GM13976 (cell line): ENCODE results near the gene RAB35.

ENCODE experiments used
- DNase-seq: peaks from one replicate; pipeline ENCODE4 v3.0.0; 2012; ENCODE audit warnings: low spot score
- in situ Hi-C: fragments of 300-500 bp; cut with MboI; formaldehyde crosslinking; loops from one replicate; pipeline ENCODE4 v1.12.0; 2022; ENCODE audit warnings: low sequenced_read_pairs, mixed read lengths, inconsistent platforms; ENCODE audit not compliant: unreplicated experiment
- TF ChIP-seq, protein P1 (sequence below): IDR thresholded peaks from 2 replicates; pipeline ENCODE4 v1.5.1; 2012; ENCODE audit warnings: borderline replicate concordance, mild to moderate bottlenecking; ENCODE audit not compliant: insufficient read depth; ENCODE audit errors: extremely low read depth, missing control alignments, control extremely low read depth

RAB35 gene

DNA sequence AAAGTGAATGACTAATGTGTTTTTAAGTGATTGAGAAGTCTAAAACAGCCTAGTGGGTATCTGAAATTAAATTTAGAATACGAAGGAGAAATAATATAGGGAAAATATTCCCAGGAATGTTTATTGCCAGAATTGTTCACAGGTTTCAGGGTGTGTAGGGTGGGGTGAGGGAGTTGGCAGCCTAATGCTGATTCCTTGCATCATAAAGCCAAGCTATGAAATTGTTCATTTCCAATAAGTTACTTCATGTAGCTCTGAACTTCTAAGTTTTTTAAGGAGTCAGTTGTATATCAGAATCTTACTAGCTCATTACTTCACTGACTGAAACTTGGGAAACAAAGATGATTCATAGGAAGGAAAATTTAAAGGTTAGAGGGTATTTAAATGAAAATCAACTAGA, 56.4 kb downstream of the RAB35 start:
- in situ Hi-C loops = no loop called here
- no peak for DNase-seq
- TF ChIP-seq, protein P1, sequence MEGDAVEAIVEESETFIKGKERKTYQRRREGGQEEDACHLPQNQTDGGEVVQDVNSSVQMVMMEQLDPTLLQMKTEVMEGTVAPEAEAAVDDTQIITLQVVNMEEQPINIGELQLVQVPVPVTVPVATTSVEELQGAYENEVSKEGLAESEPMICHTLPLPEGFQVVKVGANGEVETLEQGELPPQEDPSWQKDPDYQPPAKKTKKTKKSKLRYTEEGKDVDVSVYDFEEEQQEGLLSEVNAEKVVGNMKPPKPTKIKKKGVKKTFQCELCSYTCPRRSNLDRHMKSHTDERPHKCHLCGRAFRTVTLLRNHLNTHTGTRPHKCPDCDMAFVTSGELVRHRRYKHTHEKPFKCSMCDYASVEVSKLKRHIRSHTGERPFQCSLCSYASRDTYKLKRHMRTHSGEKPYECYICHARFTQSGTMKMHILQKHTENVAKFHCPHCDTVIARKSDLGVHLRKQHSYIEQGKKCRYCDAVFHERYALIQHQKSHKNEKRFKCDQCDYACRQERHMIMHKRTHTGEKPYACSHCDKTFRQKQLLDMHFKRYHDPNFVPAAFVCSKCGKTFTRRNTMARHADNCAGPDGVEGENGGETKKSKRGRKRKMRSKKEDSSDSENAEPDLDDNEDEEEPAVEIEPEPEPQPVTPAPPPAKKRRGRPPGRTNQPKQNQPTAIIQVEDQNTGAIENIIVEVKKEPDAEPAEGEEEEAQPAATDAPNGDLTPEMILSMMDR = no peak

DNA sequence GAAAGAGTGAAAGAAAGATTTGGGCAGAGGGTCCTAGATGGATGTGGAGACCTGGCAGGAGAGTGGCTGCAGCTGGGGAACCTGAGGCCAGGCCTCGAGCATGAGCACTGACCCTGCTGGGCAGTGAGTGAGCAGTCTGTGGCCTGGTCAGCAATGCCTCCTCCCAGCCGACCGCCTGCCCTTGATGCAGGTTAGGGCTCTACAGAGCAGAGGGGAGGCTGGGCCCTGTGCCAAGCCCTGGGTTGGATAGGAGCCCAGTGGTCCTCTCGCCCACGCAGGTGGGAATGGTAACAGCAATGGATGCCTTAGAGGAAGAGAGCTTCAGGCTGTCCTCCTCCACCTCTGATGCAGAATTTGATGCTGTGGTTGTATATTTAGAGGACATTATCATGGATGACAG, 59.8 kb downstream of the RAB35 start:
- in situ Hi-C loops = no loop called here
- TF ChIP-seq, protein P1 = no peak
- DNase-seq = no peak

DNA sequence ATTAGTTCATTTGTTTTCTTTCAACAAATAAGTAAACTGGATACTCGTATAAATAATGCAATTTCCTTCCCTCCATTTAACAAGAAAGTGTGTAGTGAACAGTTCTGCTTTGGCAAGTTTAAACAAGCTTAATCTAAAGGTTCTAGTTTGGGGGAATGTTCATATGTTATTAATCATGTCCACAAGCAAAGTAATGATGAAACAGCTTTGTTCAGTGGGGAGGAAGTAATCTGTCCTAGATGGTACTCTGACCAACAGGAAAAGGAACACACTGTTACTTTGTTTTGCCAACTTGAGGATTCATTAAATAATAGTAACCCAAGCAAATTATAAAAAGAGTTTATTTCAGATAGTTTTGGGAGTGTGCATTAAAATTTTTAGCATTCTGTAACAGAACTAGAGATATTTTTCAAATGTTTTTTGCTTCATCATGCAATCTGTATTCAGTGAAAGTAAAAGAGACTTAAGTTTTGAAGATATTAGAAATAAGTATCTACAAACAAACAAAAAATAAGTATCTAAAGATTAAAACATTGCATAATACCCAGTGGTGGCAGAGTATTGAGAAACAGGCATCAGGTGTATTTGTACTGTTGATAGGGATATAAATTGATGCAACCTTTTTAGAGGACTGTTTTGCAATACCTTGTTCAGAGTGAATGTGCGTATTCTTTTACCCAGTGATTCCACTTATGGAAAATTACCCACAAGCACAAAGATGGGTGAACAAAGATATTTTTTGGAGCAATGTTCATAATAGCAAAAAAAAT, 61.1 kb downstream of the RAB35 start:
- in situ Hi-C loops = no loop called here
- no peak for DNase-seq
- TF ChIP-seq, protein P1 = no peak

DNA sequence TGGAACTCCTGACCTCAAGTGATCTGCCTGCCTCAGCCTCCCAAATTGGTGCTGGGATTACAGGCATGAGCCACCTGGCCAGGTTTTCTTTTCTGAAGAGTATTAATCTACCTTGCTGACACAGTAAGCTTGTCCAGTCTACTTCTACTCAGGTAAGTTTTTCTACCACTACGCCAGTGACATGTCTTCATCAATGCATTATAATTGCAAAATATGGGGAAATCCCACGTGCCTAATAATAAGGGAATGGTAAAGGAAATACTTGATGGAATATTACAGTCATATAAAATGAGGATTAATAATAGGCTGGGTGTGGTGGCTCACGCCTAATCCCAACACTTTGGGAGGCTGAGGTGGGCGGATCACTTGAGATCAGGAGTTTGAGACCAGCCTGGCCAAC, 62.3 kb downstream of the RAB35 start:
- no peak for DNase-seq
- TF ChIP-seq, protein P1 = no peak
- in situ Hi-C loops = no loop called here

DNA sequence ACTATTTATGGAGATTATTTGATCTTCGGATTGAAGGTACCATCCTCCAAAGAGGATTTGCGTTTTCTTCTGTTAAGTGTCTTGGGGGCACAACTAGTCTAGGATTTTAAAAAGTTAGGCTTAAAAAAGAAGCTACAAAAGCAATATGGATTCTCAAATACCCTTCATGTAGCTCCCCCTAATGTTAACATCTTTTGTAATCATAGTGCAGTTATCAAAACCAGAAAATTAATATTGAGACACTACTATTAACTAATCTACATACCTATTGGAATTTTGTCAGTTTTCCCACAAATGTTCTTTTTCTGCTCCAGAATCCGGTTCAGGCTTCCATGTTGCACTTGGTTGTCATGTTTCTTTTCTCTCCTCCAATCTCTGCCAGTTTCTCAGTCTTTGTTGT, 65.0 kb downstream of the RAB35 start:
- TF ChIP-seq, protein P1 = no peak
- in situ Hi-C loops = no loop called here
- no peak for DNase-seq

DNA sequence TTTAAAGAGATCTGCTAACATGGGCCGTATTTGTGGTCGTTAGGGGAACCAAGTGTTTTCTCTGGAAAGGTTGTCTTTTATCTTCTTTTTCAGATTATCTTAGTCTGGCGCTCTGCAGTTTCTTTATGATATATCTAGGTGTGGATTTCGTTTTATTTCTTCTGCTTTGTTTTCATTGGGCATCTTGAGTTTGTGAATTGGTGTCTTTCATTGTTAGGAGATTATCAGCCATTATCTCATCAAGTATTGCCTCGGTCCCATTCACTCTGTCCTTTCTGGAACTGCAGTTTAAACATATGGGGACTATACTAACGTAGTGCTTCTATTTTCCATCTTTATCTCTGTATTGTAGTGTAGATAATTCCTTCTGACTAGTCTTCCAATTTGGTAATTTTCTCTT, 67.1 kb downstream of the RAB35 start:
- TF ChIP-seq, protein P1 = no peak
- in situ Hi-C loops = no loop called here
- DNase-seq = no peak
